ENCODE measurements around the gene GTPBP1.

Gene GTPBP1

GRCh38 chr22:38704654-38705234 is 1.0 kb upstream of the GTPBP1 start:
- no peak for DNase-seq (ENCODE audit: low spot score)

- DNase-seq (ENCODE audit: low spot score) = no peak
Measured at GRCh38 chr22:38706101-38706900, 557 bp downstream of the GTPBP1 start.

- DNase-seq (ENCODE audit: low spot score) = no peak
Measured at GRCh38 chr22:38706901-38707195, 1.1 kb downstream of the GTPBP1 start.

DNA sequence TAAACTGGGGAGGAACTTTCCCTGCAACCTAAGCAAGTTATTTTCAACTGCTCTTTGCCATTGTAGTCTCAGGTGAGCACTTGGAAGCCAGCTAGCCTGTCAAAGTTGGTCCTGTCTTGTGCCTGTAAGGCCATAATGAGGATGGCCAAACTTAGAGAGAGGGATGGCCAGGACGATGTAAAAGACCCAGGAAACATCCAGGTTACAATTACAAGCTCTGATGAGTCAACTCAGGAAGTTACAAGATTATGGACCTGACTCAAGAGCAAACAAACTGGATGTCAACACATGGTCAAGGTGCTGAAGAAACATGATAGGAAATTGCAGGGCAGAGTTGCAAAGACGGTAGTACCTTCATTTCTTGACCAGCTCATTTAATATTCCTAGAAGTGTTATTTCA is 1.6 kb downstream of the GTPBP1 start:
- DNase-seq (ENCODE audit: low spot score) = no peak

GRCh38 chr22:38707984-38708383 is 2.2 kb downstream of the GTPBP1 start:
- no peak for DNase-seq (ENCODE audit: low spot score)

DNA sequence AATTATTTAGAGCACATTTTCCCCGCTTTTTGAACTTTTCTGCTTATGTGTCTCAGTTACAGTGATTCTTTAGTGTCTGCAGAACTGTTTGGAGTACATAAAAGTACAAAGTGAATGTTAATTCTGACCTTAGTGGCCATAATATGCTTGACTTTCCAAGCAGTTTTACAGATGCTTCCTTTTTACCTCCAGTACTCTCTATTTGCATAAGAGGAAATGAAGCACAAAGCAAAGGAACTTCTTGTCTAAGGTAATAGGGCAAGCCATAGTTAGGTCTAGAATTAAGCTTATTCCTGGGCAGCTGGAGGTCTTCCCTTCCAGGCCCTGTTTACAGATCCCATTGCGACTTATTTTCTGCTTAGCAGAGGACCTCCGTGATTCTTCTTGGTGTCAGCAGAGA is 3.6 kb downstream of the GTPBP1 start:
- DNase-seq (ENCODE audit: low spot score) = no peak

DNA sequence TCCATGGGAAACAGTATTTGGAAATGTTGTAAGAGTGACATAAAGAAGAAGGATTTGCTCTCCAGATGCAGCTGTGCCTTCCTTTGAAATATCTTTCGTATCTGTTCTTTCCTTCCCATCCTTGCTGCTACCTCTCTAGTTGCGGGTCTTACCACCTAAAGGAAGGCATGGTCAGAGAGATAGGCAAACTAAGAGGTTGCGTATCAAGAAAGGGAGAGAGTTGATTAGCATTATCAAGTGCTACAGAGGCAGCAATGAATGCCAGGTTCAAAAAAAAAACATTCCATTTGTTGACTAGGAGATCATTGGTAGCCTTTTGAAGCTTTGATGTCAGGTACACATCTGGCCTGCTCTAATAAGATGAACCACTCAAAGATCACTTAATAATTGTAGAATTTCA is 4.6 kb downstream of the GTPBP1 start:
- no peak for DNase-seq (ENCODE audit: low spot score)

DNA sequence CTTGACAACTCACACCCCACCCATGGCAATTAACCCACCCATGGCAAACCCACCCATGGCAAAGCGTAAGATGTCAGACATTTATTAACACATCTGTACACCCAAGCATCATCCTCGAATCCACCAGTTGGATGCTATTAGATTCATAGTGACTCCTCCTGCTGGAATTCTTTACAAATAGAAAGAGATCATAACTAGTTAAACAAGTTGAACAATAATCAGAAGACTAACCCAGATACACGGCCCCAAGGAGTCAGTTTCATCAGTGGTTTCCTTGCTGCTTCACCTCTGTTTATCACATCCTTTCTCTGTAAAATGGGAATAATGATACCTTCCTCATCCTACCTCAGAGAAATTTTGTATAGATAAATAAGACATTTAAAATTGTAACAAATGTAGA is 5.1 kb downstream of the GTPBP1 start:
- DNase-seq (ENCODE audit: low spot score) = no peak

DNA sequence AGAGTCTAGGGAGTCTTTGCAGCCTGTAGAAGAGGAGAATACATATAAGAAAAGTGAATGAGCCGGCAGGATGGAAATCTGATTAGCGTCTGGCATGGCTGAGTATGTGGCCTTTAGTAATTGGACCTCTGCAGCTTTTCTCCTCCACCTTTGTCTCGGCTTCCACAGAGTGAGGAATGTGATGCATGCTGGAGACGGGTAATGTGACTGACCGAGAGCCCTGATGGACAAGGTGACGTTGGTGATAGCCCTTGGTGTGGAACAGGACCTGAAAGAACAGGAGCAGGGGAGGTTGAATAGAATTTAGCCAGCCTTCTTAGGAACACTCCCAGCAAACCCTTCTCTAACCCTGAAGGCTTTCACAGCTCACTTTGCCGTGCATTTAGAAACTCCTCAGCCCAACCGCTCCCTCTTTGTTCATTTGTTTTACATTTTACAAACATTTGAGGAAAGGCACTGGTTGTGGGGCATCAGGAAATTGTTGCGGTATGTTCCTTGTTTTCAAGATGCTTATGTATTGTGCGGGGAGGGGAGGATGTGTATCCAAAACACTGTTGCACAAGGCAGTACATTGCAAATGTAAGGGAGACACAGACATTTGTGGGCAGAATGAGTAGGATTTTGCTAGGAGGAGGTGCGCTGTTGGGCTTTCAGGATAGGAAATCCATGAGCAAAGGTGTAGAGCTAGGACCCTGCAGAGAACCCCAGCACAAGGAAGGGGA is 6.9 kb downstream of the GTPBP1 start:
- no peak for DNase-seq (ENCODE audit: low spot score)

- DNase-seq (ENCODE audit: low spot score) = no peak
Measured at GRCh38 chr22:38713921-38714320, 8.2 kb downstream of the GTPBP1 start.

DNA sequence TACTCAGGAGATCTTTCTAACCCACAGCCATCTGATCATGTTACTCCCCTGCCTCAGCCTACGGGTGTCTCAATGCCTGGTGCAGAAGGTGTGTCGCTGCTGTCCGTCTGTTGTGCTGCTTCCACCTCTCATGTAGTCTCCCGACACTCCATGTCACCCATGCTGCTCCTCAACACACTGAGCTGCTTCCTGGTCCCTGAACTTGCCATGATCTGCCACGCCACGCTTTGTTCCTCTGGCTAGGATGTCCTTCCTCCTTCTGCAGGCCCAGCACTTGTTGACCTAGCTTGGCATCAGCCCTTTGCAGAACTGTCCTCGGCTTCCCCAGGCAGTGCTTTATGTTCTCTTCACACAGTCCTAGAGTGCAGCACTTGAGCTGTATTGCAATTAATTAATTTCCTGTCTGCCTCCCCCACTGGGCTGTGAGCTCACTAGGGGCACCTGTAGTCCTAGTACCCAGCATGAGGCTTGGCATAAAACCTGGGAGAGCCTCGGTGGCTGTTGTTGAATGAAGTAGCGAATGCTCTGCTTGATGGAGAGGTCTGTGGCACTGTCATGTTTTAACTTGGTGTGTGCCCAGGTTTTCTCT is 9.5 kb downstream of the GTPBP1 start:
- DNase-seq (ENCODE audit: low spot score) = no peak

GRCh38 chr22:38715852-38716251 is 10.1 kb downstream of the GTPBP1 start:
- no peak for DNase-seq (ENCODE audit: low spot score)

- no peak for DNase-seq (ENCODE audit: low spot score)
Measured at GRCh38 chr22:38716271-38716670, 10.5 kb downstream of the GTPBP1 start.

DNA sequence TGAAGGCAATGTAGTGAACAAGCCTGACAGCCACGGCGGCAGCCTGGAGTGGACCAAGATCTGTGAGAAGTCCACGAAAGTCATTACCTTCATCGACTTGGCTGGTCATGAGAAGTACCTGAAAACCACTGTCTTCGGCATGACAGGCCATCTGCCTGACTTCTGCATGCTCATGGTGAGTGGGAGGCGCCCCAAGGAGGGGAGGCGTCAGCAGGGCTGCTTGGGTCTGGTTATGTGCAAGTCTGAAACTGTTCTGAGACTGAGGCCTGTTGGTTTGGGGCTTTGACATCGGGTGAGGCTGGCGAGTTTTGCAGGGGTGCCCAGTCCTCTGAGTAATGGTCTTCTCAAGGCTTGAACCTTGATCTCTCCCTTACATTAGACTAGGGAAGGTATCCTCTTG is 11.1 kb downstream of the GTPBP1 start:
- no peak for DNase-seq (ENCODE audit: low spot score)

GRCh38 chr22:38717244-38717643 is 11.5 kb downstream of the GTPBP1 start:
- DNase-seq (ENCODE audit: low spot score) = no peak

GRCh38 chr22:38718414-38718813 is 12.7 kb downstream of the GTPBP1 start:
- DNase-seq (ENCODE audit: low spot score) = no peak

DNA sequence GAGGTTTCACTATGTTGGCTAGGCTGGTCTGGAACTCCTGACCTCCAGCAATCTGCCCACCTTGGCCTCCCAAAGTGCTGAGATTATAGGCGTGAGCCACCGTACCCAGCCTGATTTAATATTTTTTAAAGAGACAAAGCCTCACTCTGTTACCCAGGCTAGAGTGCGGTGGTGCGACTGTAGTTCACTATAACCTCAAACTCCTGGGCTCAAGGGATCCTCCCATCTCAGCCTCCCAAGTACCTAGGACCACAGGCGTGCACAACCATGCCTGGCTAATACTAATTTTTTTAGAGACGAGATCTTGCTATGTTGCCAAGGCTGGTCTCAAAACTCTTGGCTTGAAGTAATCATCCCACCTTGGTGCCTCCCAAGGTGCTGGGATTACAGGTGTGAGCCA is 13.5 kb downstream of the GTPBP1 start:
- DNase-seq (ENCODE audit: low spot score) = no peak

- no peak for DNase-seq (ENCODE audit: low spot score)
Measured at GRCh38 chr22:38720350-38720749, 14.6 kb downstream of the GTPBP1 start.

GRCh38 chr22:38721551-38721950 is 15.8 kb downstream of the GTPBP1 start:
- no peak for DNase-seq (ENCODE audit: low spot score)

DNA sequence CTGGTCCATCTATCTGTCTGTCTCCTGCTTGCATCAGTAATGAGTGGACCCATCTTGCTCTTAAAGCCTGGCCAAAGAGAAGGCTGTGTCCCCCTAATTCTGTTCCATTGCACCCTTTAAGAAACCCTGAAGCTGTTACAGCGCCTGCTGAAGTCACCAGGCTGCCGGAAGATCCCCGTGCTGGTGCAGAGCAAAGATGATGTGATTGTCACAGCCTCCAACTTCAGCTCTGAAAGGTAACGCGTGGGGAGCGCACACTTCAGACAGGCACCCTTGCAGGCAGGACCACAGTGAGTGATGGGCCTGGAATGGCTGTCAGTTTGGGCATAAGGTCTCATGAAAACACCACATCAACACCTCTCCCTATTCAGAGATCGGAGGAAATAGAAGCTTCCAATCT is 18.4 kb downstream of the GTPBP1 start:
- no peak for DNase-seq (ENCODE audit: low spot score)

DNA sequence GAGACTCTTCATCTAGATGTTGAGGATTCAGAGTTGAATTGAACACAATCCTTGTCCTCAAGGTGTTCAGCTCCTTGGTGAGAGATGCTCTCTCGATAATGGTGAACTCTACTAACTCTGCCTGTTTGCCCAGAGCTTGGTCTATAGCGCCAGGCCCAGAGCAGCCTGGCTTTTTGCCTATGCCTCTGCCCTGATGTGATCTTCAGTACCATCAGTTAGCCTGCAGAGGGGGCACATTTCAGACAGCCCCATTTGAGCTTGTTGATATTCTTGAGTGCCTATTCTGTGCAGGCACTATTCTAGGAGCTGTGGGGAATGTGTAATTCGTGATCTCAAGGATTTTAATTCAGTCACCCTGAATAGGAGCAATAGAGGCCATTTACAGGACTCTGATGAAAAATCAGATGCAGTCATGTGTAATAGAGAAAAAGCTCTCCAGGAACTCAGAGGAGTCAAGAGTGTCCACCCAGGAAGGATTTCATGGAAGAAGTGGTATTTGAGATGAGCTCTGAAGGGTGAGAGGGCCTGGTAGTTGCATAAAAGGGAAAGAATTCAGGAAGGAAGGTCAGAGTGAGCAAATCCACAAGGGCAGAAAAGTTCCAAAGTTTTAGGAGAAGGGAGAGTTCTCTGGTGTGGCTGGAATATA is 19.3 kb downstream of the GTPBP1 start:
- no peak for DNase-seq (ENCODE audit: low spot score)

GRCh38 chr22:38725900-38726655 is 20.3 kb downstream of the GTPBP1 start:
- DNase-seq (ENCODE audit: low spot score) = no peak

Data from cerebellar cortex (tissue), 1 donor.